Cardiac fibroblast (primary cell): ENCODE data around the gene PRKG1.

Experiments used
- DNase-seq, 2 donors: peaks; one replicate each; pipeline versions ENCODE4 v3.0.0 to v3.0.0-alpha.2; 2010; ENCODE audit warnings: low read depth in 2 of 2
- H3K4me3 ChIP-seq, 2 donors: replicated peaks in 1 of 2; 1 replicate in 1 of 2; 2 replicates in 1 of 2; pipeline ENCODE4 v1.5.1; 2011; ENCODE audit warnings: low read depth in 2 of 2, low read length in 2 of 2, mild to moderate bottlenecking in 2 of 2, moderate library complexity in 1 of 2
- CTCF ChIP-seq: IDR thresholded peaks from one replicate; pipeline ENCODE4 v1.5.1; 2011; ENCODE audit warnings: low read depth, mild to moderate bottlenecking, low read length, inconsistent platforms

PRKG1 gene

DNA sequence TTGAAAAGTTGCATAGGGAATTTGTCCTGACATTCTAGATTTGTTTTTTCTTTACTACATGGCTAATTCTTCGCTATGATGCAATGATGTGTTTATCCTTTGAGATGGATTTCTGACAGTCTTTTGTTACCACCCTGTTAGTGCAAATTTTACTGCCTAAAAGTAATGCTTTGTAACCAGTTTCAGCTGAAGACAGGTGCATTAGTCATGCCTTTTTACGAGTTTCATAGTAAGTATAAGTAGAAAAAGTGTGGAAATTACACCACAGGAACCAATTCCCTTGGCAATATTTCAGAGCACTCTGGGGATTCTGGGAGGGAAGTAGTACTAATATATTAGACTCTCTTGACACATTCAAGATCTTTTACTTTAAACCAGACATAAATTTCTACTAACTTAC is 982.0 kb downstream of the PRKG1 start:
- DNase-seq, result no peak
- TF ChIP-seq CTCF, result no peak
- H3K4me3 ChIP-seq, result no peak overlapping the region

GRCh38 chr10:52059089-52059488 is 984.8 kb downstream of the PRKG1 start:
- DNase-seq, result no peak
- no peak for TF ChIP-seq CTCF
- H3K4me3 ChIP-seq, result no peak overlapping the region

DNA sequence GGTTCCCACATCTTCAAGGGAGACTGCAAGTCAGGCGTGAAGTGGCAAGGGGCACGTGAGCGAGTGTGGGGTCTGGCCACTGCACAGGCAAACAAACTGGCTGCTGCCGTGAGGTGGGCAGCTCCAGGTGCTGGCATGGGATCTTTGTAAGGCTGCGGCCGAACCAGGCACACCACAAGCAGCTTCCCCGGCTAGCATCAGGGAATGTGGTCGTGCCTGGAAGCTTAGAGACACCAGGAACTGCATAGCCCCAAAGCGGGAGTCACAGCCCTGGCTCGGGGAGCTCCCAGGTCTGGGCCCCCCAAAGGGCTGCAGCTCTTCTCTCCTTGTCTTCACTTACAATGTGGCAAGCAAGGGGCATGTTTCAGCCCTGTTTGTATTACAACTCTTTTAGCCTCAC is 988.9 kb downstream of the PRKG1 start:
- TF ChIP-seq CTCF, result no peak
- no peak for DNase-seq
- H3K4me3 ChIP-seq, result no peak overlapping the region

DNA sequence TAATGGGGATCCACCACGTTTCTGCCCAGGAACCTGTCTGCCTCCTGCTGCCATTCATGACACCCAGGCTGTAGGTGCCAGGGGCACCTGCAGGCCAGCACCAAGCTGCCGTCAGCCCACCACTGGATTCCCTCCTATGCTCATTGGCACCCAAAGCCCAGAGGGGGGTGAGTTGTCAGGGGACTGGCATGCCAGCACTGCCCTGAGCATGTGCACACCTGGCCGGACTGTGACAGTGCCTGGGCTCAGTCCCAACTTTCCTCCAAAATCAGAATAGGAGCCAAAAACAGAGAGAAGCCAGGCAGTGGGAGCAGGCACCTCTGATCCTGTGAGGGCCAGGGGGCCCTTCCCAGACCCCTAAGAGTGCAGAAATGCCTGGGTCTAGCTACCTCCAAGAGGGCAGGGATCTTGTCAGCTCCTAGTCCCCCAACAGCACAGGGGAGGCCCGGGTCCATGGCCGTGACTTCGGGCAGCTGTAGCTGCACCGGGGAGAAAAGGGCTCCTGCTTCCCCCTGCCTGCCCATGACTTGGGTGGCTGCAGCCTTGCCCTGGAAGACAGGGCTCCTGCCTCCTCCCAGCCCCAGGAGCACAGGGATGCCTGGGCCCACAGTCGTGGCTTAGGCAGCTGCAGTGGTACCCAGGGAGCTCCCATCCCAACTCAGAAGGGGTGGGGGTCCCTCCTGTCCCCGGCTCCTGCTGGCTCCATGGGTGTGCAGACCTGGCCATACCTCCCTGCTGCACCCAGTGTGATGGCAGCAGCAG is 990.0 kb downstream of the PRKG1 start:
- no peak for TF ChIP-seq CTCF
- no peak overlapping the region for H3K4me3 ChIP-seq
- no peak for DNase-seq

- H3K4me3 ChIP-seq, result no peak overlapping the region
- no peak for DNase-seq
- no peak for TF ChIP-seq CTCF
Measured at GRCh38 chr10:52066383-52066782, 992.1 kb downstream of the PRKG1 start.

DNA sequence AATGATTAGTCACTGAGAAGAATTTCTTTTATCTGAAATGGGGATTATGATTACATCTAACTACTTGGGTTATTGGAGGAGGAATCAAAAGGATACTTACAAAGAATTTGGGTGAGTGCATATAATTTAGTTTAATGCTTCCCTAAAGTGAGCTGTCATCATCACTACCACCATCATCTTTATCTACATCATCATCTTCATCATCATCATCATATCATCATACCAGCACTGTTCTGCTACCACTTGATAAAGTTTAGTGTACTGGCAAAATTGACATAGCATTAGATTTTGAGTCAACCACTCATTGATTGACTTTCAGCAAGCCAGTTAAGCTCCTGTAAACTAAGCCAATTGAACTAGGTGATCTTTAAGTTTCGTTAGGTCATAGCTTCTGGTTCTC is 994.2 kb downstream of the PRKG1 start:
- no peak for DNase-seq
- H3K4me3 ChIP-seq, result no peak overlapping the region
- no peak for TF ChIP-seq CTCF

DNA sequence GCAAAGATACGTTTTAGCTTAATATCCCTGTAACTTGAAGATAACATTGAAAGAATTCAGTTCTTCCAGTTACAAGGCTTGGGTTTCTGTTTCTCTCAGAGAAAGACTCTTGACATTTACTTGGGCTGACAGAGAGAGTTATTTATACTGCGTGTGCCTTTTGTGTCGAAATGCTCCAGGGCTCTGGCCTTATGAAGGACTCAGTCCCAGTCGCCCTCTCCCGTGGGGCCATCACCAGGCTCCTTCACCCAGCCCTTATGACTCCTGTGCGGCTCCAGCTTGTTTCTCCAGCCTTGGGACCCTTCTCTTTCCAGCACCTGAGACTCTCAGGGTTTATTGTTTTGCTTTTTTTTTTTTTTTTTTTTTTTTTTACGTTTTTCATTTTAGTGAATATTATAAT is 997.5 kb downstream of the PRKG1 start:
- no peak overlapping the region for H3K4me3 ChIP-seq
- no peak for TF ChIP-seq CTCF
- peak in 1 of 2 donors; percentile 4 for DNase-seq
